GM19238 (cell line): ENCODE data around the gene RHOT2.

Experiments used
- DNase-seq: peaks from one replicate; pipeline ENCODE4 v3.0.0; 2011; ENCODE audit warnings: low spot score; ENCODE audit not compliant: insufficient read length

The RHOT2 gene

GRCh38 chr16:714079-714478 lies 46.1 kb downstream of the RHOT2 start:
- DNase-seq: no peak

- peak; percentile 98 for DNase-seq
These were observed 46.9 kb downstream of the RHOT2 start, which contains the start of gene METRN for GRCh38 chr16:714558-715476. TSS of gene METRN (plus strand) at chr16:715118. CDS start at chr16:715290, 172 bp downstream.

- DNase-seq: no peak
These were observed 47.7 kb downstream of the RHOT2 start for GRCh38 chr16:715477-716199.

- no peak for DNase-seq
These were observed 48.3 kb downstream of the RHOT2 start for GRCh38 chr16:716200-716568.

GRCh38 chr16:716768-717325 lies 48.9 kb downstream of the RHOT2 start:
- no peak for DNase-seq

GRCh38 chr16:717450-718245 lies 49.7 kb downstream of the RHOT2 start:
- no peak for DNase-seq

- DNase-seq: no peak
These were observed 50.5 kb downstream of the RHOT2 start for GRCh38 chr16:718389-718788.

- DNase-seq: no peak
These were observed 51.0 kb downstream of the RHOT2 start for GRCh38 chr16:718922-719321.

- DNase-seq: no peak
These were observed 52.0 kb downstream of the RHOT2 start for GRCh38 chr16:719815-720446.

- DNase-seq: peak; percentile 82
These were observed 52.6 kb downstream of the RHOT2 start for GRCh38 chr16:720447-720989.

- peak; percentile 99 for DNase-seq
These were observed 53.2 kb downstream of the RHOT2 start, which contains the start of gene ANTKMT for GRCh38 chr16:720990-721764. TSS of gene ANTKMT (plus strand) at chr16:721146. CDS start at chr16:721275, 129 bp downstream.

GRCh38 chr16:721765-722540 lies 54.0 kb downstream of the RHOT2 start:
- DNase-seq: no peak

GRCh38 chr16:722835-723633 lies 55.1 kb downstream of the RHOT2 start:
- no peak for DNase-seq

GRCh38 chr16:723695-724094 lies 55.8 kb downstream of the RHOT2 start:
- no peak for DNase-seq
